Endothelial cell of umbilical vein (primary cell): ENCODE results near the gene PTPRH. TPM values are rescaled to one million over a fixed set of nuclear protein-coding genes. Genes with fewer than 3 reads are reported as not detected.

ENCODE experiments used
- BruUV-seq: library from RNA; stranded (reverse); fragments of 400-500 nt; replicated peaks from 2 replicates; lab custom pipeline; 2021; lab: Mats Ljungman, UMichigan
- CTCF ChIA-PET: fragments of 300-600, 350-600 bp; sonication (Branson Sonifier 250); formaldehyde crosslinking; loops from one replicate; lab custom pipeline; 2021; ENCODE audit warnings: antibody characterized with exemption, inconsistent platforms; lab: Charles Lee
- POLR2A ChIA-PET: fragments of 300-600, 350-600 bp; sonication (Branson Sonifier 250); formaldehyde crosslinking; loops from one replicate; lab custom pipeline; 2021; ENCODE audit warnings: antibody characterized with exemption, inconsistent platforms; lab: Charles Lee
- DNase-seq: peaks from one replicate; pipeline ENCODE4 v3.0.0-alpha.2; 2011; ENCODE audit warnings: low read depth, low spot score
- FAIRE-seq: peaks from 2 replicates; lab custom pipeline; 2011; peaks lifted over from hg19 to GRCh38; lab: Jason Lieb, UNC
- H2AFZ ChIP-seq: 2 replicates; pipeline ENCODE4 v1.6.0; 2012; ENCODE audit warnings: low read depth, low read length, control low read depth, inconsistent platforms
- H3K27ac ChIP-seq: 2 replicates; pipeline ENCODE4 v1.5.1; 2011; ENCODE audit warnings: low read depth, mild to moderate bottlenecking, control low read depth, low read length, moderate library complexity; ENCODE audit not compliant: insufficient read depth
- H3K27me3 ChIP-seq, 2 experiments: 2 replicates each; pipeline versions ENCODE4 v1.6.0 to v1.6.1; 2011; ENCODE audit warnings: low read length in 2 of 2, mixed read lengths in 1 of 2; ENCODE audit not compliant: control insufficient read depth in 2 of 2, insufficient read depth in 2 of 2
- H3K36me3 ChIP-seq, 2 experiments: 2 replicates in 1 of 2; 3 replicates in 1 of 2; pipeline ENCODE4 v1.5.1; 2011; ENCODE audit warnings: low read length in 2 of 2, mild to moderate bottlenecking in 1 of 2, moderate library complexity in 1 of 2; ENCODE audit not compliant: control insufficient read depth in 2 of 2, insufficient read depth in 2 of 2; ENCODE audit errors: extremely low read depth in 1 of 2
- H3K4me1 ChIP-seq: 3 replicates; pipeline ENCODE4 v1.5.1; 2011; ENCODE audit warnings: mild to moderate bottlenecking, low read length; ENCODE audit not compliant: control insufficient read depth, insufficient read depth; ENCODE audit errors: extremely low read depth
- H3K4me2 ChIP-seq: 2 replicates; pipeline ENCODE4 v1.6.1; 2011; ENCODE audit warnings: low read length, control low read depth, mixed read lengths; ENCODE audit not compliant: insufficient read depth
- H3K4me3 ChIP-seq, 3 experiments: fragments of 200-600 bp in 1 of 3; sonication (generic), shearing (Covaris generic) in 1 of 3; replicated peaks in 1 of 3; 2 replicates each; pipeline ENCODE4 v1.5.1; 2011 to 2016; ENCODE audit warnings: control low read depth in 3 of 3, low read length in 3 of 3, mild to moderate bottlenecking in 2 of 3, inconsistent platforms in 1 of 3, low read depth in 1 of 3, moderate library complexity in 1 of 3; ENCODE audit not compliant: insufficient read depth in 1 of 3
- H3K79me2 ChIP-seq: 2 replicates; pipeline ENCODE4 v1.6.0; 2012; ENCODE audit warnings: low read length, inconsistent platforms; ENCODE audit not compliant: control insufficient read depth, insufficient read depth
- H3K9ac ChIP-seq: replicated peaks from 2 replicates; pipeline ENCODE3; 2011; ENCODE audit warnings: low read length, control low read depth; ENCODE audit not compliant: insufficient read depth; ENCODE audit errors: extremely low read depth
- H3K9me1 ChIP-seq: replicated peaks from 3 replicates; pipeline ENCODE4 v1.6.0; 2011; ENCODE audit warnings: mild to moderate bottlenecking, low read length; ENCODE audit not compliant: control insufficient read depth, insufficient read depth; ENCODE audit errors: extremely low read depth
- H3K9me3 ChIP-seq: replicated peaks from 2 replicates; pipeline ENCODE4 v1.5.1; 2012; ENCODE audit warnings: low read length, inconsistent platforms; ENCODE audit not compliant: control insufficient read depth, insufficient read depth
- H4K20me1 ChIP-seq: replicated peaks from 2 replicates; pipeline ENCODE3; 2011; ENCODE audit warnings: mild to moderate bottlenecking, low read length; ENCODE audit not compliant: control insufficient read depth, insufficient read depth; ENCODE audit errors: extremely low read depth
- CTCF ChIP-seq, 2 donors: IDR thresholded peaks; 1 replicate in 1 of 2; 2 replicates in 1 of 2; pipeline ENCODE4 v1.5.1; 2011; ENCODE audit warnings: low read length in 2 of 2, mild to moderate bottlenecking in 2 of 2, moderate library complexity in 2 of 2, control low read depth in 1 of 2, inconsistent platforms in 1 of 2, low read depth in 1 of 2; ENCODE audit not compliant: insufficient read depth in 1 of 2; ENCODE audit errors: extremely low read depth in 1 of 2
- EZH2 ChIP-seq: IDR thresholded peaks from 2 replicates; pipeline ENCODE4 v1.6.1; 2012; ENCODE audit warnings: borderline replicate concordance, low read depth, mild to moderate bottlenecking, moderate library complexity, low read length, inconsistent platforms; ENCODE audit not compliant: severe bottlenecking
- FOS ChIP-seq: IDR thresholded peaks from 2 replicates; pipeline ENCODE4 v1.6.1; 2011; ENCODE audit warnings: mild to moderate bottlenecking, low read length, moderate library complexity, borderline replicate concordance; ENCODE audit not compliant: insufficient read depth
- GATA2 ChIP-seq: IDR thresholded peaks from 2 replicates; pipeline ENCODE4 v1.7.0; 2011; ENCODE audit warnings: low read depth, mild to moderate bottlenecking, moderate library complexity, mixed read lengths, low read length; ENCODE audit not compliant: insufficient read length, insufficient read depth
- JUN ChIP-seq: IDR thresholded peaks from 2 replicates; pipeline ENCODE4 v1.6.1; 2011; ENCODE audit warnings: borderline replicate concordance, low read depth; ENCODE audit not compliant: insufficient read length, insufficient read depth
- MAX ChIP-seq: IDR thresholded peaks from 2 replicates; pipeline ENCODE4 v1.6.1; 2011; ENCODE audit not compliant: insufficient read depth, insufficient read length
- MYC ChIP-seq: IDR thresholded peaks from one replicate; pipeline ENCODE4 v1.6.1; 2011; ENCODE audit warnings: mild to moderate bottlenecking, low read depth, low read length
- POLR2A ChIP-seq: IDR thresholded peaks from 2 replicates; pipeline ENCODE4 v1.6.1; 2012; ENCODE audit warnings: low read depth, mild to moderate bottlenecking, control low read depth, low read length
- POLR2AphosphoS5 ChIP-seq: IDR thresholded peaks from 2 replicates; pipeline ENCODE4 v1.6.1; 2012; ENCODE audit warnings: low read depth, mild to moderate bottlenecking, control low read depth, low read length, moderate library complexity; ENCODE audit not compliant: insufficient read depth
- dilution Hi-C: fragments of 300-500 bp; cut with MboI; formaldehyde crosslinking; loops from one replicate; pipeline ENCODE4 v1.15.0; 2019; ENCODE audit warnings: low sequenced_read_pairs; ENCODE audit not compliant: extremely low pct_ligation_motif_present
- intact Hi-C: fragments of 100-400 bp; cut with micrococcal nuclease; formaldehyde crosslinking; loops from one replicate; pipeline ENCODE4 v1.10.0; 2022
- polyA plus RNA-seq, 4 experiments: library from polyadenylated mRNA; depleted of rRNA in 3 of 4; stranded (reverse) in 3 of 4; unstranded in 1 of 4; fragments of >200 nt; gene quantifications; 2 replicates each; pipeline versions ENCODE4 v1.2.1 to v1.2.3, GENCODE V29; 2011 to 2012; ENCODE audit warnings: missing spikeins in 1 of 4
- total RNA-seq: library from RNA; stranded (reverse); gene quantifications from 2 replicates; pipeline ENCODE4 v1.2.3, GENCODE V29; 2021

The PTPRH gene
- total and polyA plus RNA-seq, 2 donors (not counting 3 experiments of a cell fraction or from before 2014, with no cell fraction given): 0.14 to 1.00 TPM

- TF ChIP-seq MAX (no peak), CTCF (IDR thresholded peaks at IDR 0.05; ENCODE audit: extremely low read depth in 1 of 2, insufficient read depth in 1 of 2, low read depth in 1 of 2, low read length in 2 of 2) (peak; percentile 15 to 23), FOS (no peak)
- ChIA-PET POLR2A (no interaction called here), CTCF (interaction anchor here (0.7 to 2.9 kb wide), 13 partner anchors 9 to 655 kb away, joined by 3 to 51 read pairs (median 5); partner anchors contain the start of genes PPP1R12C and RDH13)
- H3K9me3 ChIP-seq: no peaks in the 10 kb centered on the region
- no peak overlapping the region for H3K4me3 ChIP-seq
- FAIRE-seq (no peak), DNase-seq (no peak)
- no peaks in the 10 kb centered on the region for H3K4me1 ChIP-seq
- H3K36me3 ChIP-seq: no peaks in the 10 kb centered on the region
- no peak overlapping the region for H3K27ac ChIP-seq
- BruUV-seq: no TSS peak
- no peaks in the 10 kb centered on the region for H4K20me1 ChIP-seq
- intact Hi-C loops (loop anchor here (1.0 to 10.0 kb wide), 3 partner anchors 44 to 651 kb away; no protein-coding TSS in a partner anchor), dilution Hi-C loops (no loop called here)
- H3K9me1 ChIP-seq: no peaks in the 10 kb centered on the region
- peaks cover 0 to 4% of the 10 kb centered on the region in 2 experiments for H3K27me3 ChIP-seq
- H3K4me2 ChIP-seq: no peak overlapping the region
- H3K79me2 ChIP-seq: no peaks in the 10 kb centered on the region
- no peak overlapping the region for H3K9ac ChIP-seq
- H2AFZ ChIP-seq: no peak overlapping the region
Measured at GRCh38 chr19:55132453-55133129, 76.7 kb downstream of the PTPRH start.

- no peak for TF ChIP-seq JUN
- no peak for TF ChIP-seq MYC
- no peak for TF ChIP-seq MAX
- no peak for TF ChIP-seq CTCF (IDR thresholded peaks at IDR 0.05; ENCODE audit: extremely low read depth in 1 of 2, insufficient read depth in 1 of 2, low read depth in 1 of 2, low read length in 2 of 2)
- no peak for TF ChIP-seq POLR2AphosphoS5
- TF ChIP-seq FOS: no peak
- no peak for TF ChIP-seq GATA2
- TF ChIP-seq EZH2: no peak
- TF ChIP-seq POLR2A: no peak
- Histone ChIP-seq H3K9ac (no peak overlapping the region), H4K20me1 (no peaks in the 10 kb centered on the region), H3K4me1 (no peaks in the 10 kb centered on the region), H3K27me3 (peaks cover 0 to 4% of the 10 kb centered on the region in 2 experiments), H3K79me2 (no peaks in the 10 kb centered on the region), H3K9me1 (no peaks in the 10 kb centered on the region), H3K36me3 (no peaks in the 10 kb centered on the region), H3K27ac (no peak overlapping the region), H3K9me3 (no peaks in the 10 kb centered on the region), H3K4me3 (no peak overlapping the region), H2AFZ (no peak overlapping the region), H3K4me2 (no peak overlapping the region)
- dilution Hi-C loops (no loop called here), intact Hi-C loops (loop anchor here (10.0 kb wide), 1 partner anchor 457 kb away; no protein-coding TSS in a partner anchor)
- DNase-seq (no peak), FAIRE-seq (no peak)
- POLR2A ChIA-PET: no interaction called here
- CTCF ChIA-PET: interaction anchor here (2.6 to 2.9 kb wide), 2 partner anchors 43 to 457 kb away, joined by 12 to 51 read pairs; no protein-coding TSS in a partner anchor
- no TSS peak for BruUV-seq
Measured at GRCh38 chr19:55131421-55131820, 77.9 kb downstream of the PTPRH start.
